Measurements from ENCODE around the gene TSSK2. TPM values are rescaled to one million over a fixed set of nuclear protein-coding genes. Genes with fewer than 3 reads are reported as not detected.
"Not testable (repeated sequence)": the region's sequence is repeated elsewhere in the genome, so short reads cannot be mapped to it uniquely, and the experiment has no call there.

The TSSK2 gene
- total and polyA plus RNA-seq, 2 experiments from 2014 or later: not detected

DNA sequence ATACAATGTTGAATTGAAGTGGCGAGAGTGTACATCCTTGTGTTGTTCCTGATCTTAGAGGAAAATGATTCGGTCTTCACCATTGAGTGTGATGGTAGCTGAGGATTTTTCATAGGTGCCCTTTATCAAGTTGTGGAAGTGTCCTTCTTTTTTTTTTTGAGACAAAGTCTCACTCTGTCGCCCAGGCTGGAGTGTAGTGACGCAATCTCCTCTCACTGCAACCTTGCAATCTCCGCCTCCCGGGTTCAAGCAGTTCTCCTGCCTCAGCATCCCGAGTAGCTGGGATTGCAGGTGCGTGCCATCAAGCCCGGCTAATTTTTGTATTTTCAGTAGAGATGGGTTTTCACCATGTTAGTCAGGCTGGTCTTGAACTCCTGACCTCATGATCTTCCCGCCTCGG is 27.5 kb downstream of the TSSK2 start:
- H3K4me1 ChIP-seq (ENCODE audit: insufficient read depth); H3K4me3 ChIP-seq; H3F3A ChIP-seq (replicated peaks; ENCODE audit: low read depth); H3K4me2 ChIP-seq; H3K9me3 Mint-ChIP-seq; H3K4me1 Mint-ChIP-seq; H2AFZ ChIP-seq; H4K20me1 ChIP-seq (replicated peaks; ENCODE audit: insufficient read depth); H3K36me3 ChIP-seq (ENCODE audit: insufficient read depth); H3K4me3 Mint-ChIP-seq; H3K27me3 ChIP-seq (ENCODE audit: insufficient read depth); H3K27ac ChIP-seq (ENCODE audit: low read depth); ATAC-seq; H3K79me2 ChIP-seq (replicated peaks; ENCODE audit: insufficient read depth); H3K27ac Mint-ChIP-seq; DNase-seq (ENCODE audit: low spot score); H3K36me3 Mint-ChIP-seq (ENCODE audit: low read depth); H3K9me2 ChIP-seq (ENCODE audit: insufficient read depth): not testable (repeated sequence)
- H3K27me3 Mint-ChIP-seq (ENCODE audit: insufficient read depth, low read depth, poor library complexity): peaks cover 11% of the 10 kb centered on the region

GRCh38 chr22:19164425-19164824 is 33.3 kb downstream of the TSSK2 start:
- Histone ChIP-seq H3K9me2 (ENCODE audit: insufficient read depth) (no peaks in the 10 kb centered on the region), H3F3A (replicated peaks; ENCODE audit: low read depth) (no peaks in the 10 kb centered on the region), H3K4me2 (no peak overlapping the region), H3K36me3 (ENCODE audit: insufficient read depth) (no peaks in the 10 kb centered on the region), H2AFZ (no peak overlapping the region), H3K27ac (ENCODE audit: low read depth) (no peak overlapping the region), H3K4me3 (no peak overlapping the region), H4K20me1 (replicated peaks; ENCODE audit: insufficient read depth) (no peaks in the 10 kb centered on the region), H3K79me2 (replicated peaks; ENCODE audit: insufficient read depth) (no peaks in the 10 kb centered on the region), H3K4me1 (ENCODE audit: insufficient read depth) (no peaks in the 10 kb centered on the region; the same call in 1 of the 2 replicates), H3K27me3 (ENCODE audit: insufficient read depth) (peaks cover 32% of the 10 kb centered on the region)
- Mint-ChIP-seq H3K4me1 (peaks cover 3% of the 10 kb centered on the region; the same call in 2 of the 3 replicates), H3K36me3 (ENCODE audit: low read depth) (no peaks in the 10 kb centered on the region; the same call in 2 of the 3 replicates), H3K27ac (no peak overlapping the region), H3K9me3 (no peaks in the 10 kb centered on the region; the same call in 2 of the 3 replicates), H3K4me3 (no peak overlapping the region), H3K27me3 (ENCODE audit: insufficient read depth, low read depth, poor library complexity) (peaks cover 39% of the 10 kb centered on the region)
- no peak for DNase-seq (ENCODE audit: low spot score)
- no peak for ATAC-seq
- TF ChIP-seq CREB1 (CRISPR knock-in tag; IDR thresholded peaks at IDR 0.05; ENCODE audit: low read depth) (no peak), JUNB (IDR thresholded peaks at IDR 0.05; ENCODE audit: unreplicated experiment) (no peak), STAT1 (IDR thresholded peaks at IDR 0.05; ENCODE audit: unreplicated experiment) (no peak), CTCF (conservative IDR thresholded peaks at IDR 0.05; ENCODE audit: low read depth in 2 of 2) (no peak), POLR2AphosphoS5 (IDR thresholded peaks at IDR 0.05; ENCODE audit: low read depth) (no peak), EZH2 (IDR thresholded peaks at IDR 0.05; ENCODE audit: low read depth, unreplicated experiment) (no peak), ZNF114 (CRISPR knock-in tag; IDR thresholded peaks at IDR 0.05) (no peak), REST (IDR thresholded peaks at IDR 0.05; ENCODE audit: unreplicated experiment) (no peak), NANOG (IDR thresholded peaks at IDR 0.05; ENCODE audit: borderline replicate concordance) (no peak)
- TF ChIP-seq, protein P1, sequence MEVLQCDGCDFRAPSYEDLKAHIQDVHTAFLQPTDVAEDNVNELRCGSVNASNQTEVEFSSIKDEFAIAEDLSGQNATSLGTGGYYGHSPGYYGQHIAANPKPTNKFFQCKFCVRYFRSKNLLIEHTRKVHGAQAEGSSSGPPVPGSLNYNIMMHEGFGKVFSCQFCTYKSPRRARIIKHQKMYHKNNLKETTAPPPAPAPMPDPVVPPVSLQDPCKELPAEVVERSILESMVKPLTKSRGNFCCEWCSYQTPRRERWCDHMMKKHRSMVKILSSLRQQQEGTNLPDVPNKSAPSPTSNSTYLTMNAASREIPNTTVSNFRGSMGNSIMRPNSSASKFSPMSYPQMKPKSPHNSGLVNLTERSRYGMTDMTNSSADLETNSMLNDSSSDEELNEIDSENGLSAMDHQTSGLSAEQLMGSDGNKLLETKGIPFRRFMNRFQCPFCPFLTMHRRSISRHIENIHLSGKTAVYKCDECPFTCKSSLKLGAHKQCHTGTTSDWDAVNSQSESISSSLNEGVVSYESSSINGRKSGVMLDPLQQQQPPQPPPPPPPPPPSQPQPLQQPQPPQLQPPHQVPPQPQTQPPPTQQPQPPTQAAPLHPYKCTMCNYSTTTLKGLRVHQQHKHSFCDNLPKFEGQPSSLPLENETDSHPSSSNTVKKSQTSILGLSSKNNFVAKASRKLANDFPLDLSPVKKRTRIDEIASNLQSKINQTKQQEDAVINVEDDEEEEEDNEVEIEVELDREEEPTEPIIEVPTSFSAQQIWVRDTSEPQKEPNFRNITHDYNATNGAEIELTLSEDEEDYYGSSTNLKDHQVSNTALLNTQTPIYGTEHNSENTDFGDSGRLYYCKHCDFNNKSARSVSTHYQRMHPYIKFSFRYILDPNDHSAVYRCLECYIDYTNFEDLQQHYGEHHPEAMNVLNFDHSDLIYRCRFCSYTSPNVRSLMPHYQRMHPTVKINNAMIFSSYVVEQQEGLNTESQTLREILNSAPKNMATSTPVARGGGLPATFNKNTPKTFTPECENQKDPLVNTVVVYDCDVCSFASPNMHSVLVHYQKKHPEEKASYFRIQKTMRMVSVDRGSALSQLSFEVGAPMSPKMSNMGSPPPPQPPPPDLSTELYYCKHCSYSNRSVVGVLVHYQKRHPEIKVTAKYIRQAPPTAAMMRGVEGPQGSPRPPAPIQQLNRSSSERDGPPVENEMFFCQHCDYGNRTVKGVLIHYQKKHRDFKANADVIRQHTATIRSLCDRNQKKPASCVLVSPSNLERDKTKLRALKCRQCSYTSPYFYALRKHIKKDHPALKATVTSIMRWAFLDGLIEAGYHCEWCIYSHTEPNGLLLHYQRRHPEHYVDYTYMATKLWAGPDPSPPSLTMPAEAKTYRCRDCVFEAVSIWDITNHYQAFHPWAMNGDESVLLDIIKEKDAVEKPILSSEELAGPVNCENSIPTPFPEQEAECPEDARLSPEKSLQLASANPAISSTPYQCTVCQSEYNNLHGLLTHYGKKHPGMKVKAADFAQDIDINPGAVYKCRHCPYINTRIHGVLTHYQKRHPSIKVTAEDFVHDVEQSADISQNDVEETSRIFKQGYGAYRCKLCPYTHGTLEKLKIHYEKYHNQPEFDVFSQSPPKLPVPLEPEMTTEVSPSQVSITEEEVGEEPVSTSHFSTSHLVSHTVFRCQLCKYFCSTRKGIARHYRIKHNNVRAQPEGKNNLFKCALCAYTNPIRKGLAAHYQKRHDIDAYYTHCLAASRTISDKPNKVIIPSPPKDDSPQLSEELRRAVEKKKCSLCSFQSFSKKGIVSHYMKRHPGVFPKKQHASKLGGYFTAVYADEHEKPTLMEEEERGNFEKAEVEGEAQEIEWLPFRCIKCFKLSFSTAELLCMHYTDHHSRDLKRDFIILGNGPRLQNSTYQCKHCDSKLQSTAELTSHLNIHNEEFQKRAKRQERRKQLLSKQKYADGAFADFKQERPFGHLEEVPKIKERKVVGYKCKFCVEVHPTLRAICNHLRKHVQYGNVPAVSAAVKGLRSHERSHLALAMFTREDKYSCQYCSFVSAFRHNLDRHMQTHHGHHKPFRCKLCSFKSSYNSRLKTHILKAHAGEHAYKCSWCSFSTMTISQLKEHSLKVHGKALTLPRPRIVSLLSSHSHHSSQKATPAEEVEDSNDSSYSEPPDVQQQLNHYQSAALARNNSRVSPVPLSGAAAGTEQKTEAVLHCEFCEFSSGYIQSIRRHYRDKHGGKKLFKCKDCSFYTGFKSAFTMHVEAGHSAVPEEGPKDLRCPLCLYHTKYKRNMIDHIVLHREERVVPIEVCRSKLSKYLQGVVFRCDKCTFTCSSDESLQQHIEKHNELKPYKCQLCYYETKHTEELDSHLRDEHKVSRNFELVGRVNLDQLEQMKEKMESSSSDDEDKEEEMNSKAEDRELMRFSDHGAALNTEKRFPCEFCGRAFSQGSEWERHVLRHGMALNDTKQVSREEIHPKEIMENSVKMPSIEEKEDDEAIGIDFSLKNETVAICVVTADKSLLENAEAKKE (CRISPR knock-in tag; IDR thresholded peaks at IDR 0.05): no peak

Data from GM23338 (cell line).